ENCODE measurements around the gene FAM174B.

FAM174B gene

GRCh38 chr15:92614791-92615785 is 40.5 kb downstream of the FAM174B start:
- no peak for TF ChIP-seq CTCF (IDR thresholded peaks at IDR 0.05; ENCODE audit: low read length, missing control alignments)
- DNase-seq (ENCODE audit: low read depth) = no peak
- no peak overlapping the region for H3K4me3 ChIP-seq (replicated peaks; ENCODE audit: low read depth, low read length)

DNA sequence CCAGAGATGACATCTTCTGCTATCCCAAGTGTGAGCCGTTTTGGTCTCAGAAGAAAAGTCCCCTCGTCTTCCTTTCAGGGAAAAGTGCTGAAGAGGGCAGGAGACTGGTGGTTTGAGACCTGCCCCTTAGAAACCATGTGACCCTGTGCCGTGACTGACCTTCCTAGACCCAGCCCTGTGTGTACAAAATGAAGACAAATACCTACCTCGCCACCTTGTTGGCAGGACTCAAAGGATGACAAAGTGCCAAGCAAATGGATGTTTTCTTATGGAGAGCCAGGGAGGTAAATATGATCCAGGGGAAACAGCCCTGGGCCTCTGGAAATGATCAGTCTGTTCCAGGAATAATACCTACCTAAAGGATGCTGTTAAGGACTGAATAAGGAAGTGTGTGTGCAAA is 41.3 kb downstream of the FAM174B start:
- TF ChIP-seq CTCF (IDR thresholded peaks at IDR 0.05; ENCODE audit: low read length, missing control alignments) = no peak
- H3K4me3 ChIP-seq (replicated peaks; ENCODE audit: low read depth, low read length) = no peak overlapping the region
- DNase-seq (ENCODE audit: low read depth) = no peak

GRCh38 chr15:92613841-92614240 is 41.7 kb downstream of the FAM174B start:
- no peak overlapping the region for H3K4me3 ChIP-seq (replicated peaks; ENCODE audit: low read depth, low read length)
- TF ChIP-seq CTCF (IDR thresholded peaks at IDR 0.05; ENCODE audit: low read length, missing control alignments) = no peak
- DNase-seq (ENCODE audit: low read depth) = no peak

GRCh38 chr15:92612891-92613290 is 42.7 kb downstream of the FAM174B start:
- no peak for DNase-seq (ENCODE audit: low read depth)
- TF ChIP-seq CTCF (IDR thresholded peaks at IDR 0.05; ENCODE audit: low read length, missing control alignments) = no peak
- H3K4me3 ChIP-seq (replicated peaks; ENCODE audit: low read depth, low read length) = no peak overlapping the region

DNA sequence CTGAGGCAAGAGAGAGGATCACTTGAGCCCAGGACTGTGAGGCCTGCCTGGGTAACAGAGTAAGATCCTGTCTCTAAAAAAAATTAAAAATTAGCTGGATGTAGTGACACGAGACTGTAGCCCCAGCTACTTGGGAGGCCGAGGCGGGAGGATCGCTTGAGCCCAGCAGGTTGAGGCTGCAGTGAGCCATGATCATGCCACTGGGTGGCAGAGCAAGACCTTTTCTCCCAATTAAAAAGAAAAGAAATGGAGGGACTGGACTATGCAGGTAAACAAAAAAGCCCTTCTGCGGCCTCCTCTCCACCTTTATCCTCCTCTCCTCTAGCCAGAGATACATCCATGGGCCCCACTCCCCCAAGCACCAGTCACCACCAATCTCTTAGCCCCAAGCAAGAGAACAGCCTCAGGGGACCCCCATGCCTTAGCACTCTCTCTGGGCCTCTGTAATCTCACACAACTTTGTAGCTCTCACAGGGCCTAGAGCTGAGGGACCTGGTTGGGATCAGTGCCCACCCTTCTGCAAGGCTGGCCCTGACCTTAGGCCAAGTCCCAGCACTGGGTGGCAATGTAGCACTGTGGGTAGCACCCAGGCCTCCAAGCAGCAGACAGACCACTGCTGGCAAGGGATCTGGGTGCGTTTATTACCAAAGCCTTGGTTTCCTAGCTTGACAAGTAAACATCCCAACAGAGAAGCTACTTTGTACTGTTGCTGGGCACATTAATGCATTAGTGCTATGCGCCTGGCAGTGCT is 43.4 kb downstream of the FAM174B start:
- no peak for DNase-seq (ENCODE audit: low read depth)
- no peak for TF ChIP-seq CTCF (IDR thresholded peaks at IDR 0.05; ENCODE audit: low read length, missing control alignments)
- H3K4me3 ChIP-seq (replicated peaks; ENCODE audit: low read depth, low read length) = no peak overlapping the region

DNA sequence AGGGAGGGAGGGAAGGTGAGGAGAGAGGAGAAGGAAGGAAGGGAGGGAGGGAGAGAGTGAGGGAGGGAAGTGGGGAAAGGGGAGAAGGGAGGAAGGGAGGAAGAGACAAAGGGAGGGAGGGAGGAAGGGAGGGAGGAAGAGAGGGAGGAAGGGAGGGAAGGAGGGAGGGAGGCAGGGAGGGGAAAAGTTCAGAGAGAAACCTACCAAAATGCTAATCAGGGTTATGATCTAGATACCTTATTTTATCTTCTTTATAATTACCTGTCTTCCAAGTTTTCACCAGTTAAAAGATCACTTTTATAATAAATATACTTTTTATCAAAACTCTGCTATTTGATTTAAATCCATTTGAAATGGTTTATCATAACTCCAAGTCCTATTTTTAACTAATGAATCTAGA is 44.4 kb downstream of the FAM174B start:
- DNase-seq (ENCODE audit: low read depth) = no peak
- TF ChIP-seq CTCF (IDR thresholded peaks at IDR 0.05; ENCODE audit: low read length, missing control alignments) = no peak
- H3K4me3 ChIP-seq (replicated peaks; ENCODE audit: low read depth, low read length) = no peak overlapping the region

Data from fibroblast of pulmonary artery (primary cell).